ENCODE data around the gene ACSL1. TPM values are rescaled to one million over a fixed set of nuclear protein-coding genes. Genes with fewer than 3 reads are reported as not detected.

The ACSL1 gene
- total RNA-seq, 1 donor from 2014 or later = 60.3 TPM

DNA sequence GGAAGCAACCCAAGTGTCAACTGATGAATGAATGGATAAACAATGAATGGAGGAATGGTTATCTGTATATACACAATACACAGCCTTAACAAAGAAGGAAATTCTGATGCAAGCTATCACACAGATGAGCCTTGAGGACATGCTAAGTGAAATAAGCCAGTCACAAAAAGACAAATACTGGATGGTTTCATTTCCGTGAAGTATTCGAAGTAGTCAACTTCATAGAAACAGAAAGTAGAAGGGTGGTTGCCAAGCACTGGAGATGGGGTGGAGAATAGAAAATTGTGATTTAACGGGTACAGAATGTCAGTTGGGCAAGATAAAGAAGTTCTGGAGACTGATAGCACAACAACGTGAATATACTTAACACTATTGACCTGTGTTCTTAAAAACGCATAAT, 120.1 kb downstream of the ACSL1 start:
- FAIRE-seq = no peak
- H3K4me3 ChIP-seq (ENCODE audit: low read depth, low read length) = no peak overlapping the region
- H3K27me3 ChIP-seq (ENCODE audit: control insufficient read depth, insufficient read depth, low read length) = no peaks in the 10 kb centered on the region
- DNase-seq (ENCODE audit: low read depth) = no peak
- TF ChIP-seq, protein P1, sequence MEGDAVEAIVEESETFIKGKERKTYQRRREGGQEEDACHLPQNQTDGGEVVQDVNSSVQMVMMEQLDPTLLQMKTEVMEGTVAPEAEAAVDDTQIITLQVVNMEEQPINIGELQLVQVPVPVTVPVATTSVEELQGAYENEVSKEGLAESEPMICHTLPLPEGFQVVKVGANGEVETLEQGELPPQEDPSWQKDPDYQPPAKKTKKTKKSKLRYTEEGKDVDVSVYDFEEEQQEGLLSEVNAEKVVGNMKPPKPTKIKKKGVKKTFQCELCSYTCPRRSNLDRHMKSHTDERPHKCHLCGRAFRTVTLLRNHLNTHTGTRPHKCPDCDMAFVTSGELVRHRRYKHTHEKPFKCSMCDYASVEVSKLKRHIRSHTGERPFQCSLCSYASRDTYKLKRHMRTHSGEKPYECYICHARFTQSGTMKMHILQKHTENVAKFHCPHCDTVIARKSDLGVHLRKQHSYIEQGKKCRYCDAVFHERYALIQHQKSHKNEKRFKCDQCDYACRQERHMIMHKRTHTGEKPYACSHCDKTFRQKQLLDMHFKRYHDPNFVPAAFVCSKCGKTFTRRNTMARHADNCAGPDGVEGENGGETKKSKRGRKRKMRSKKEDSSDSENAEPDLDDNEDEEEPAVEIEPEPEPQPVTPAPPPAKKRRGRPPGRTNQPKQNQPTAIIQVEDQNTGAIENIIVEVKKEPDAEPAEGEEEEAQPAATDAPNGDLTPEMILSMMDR (IDR thresholded peaks at IDR 0.05; ENCODE audit: insufficient read depth, low read length, severe bottlenecking) = no peak
- peaks cover 2% of the 10 kb centered on the region for H3K36me3 ChIP-seq (ENCODE audit: control insufficient read depth, insufficient read depth, low read length)

Other genes starting within 250 kb of the ACSL1 start
- gene CASP3, start 176.5 kb downstream of the ACSL1 start, total RNA-seq = 23.7 and 37.0 TPM in 2 replicates
- gene PRIMPOL, start 176.2 kb downstream of the ACSL1 start, total RNA-seq = 6.3 and 8.8 TPM in 2 replicates
- gene CENPU, start 91.9 kb downstream of the ACSL1 start, total RNA-seq = 1.9 and 2.1 TPM in 2 replicates
- not detected in 2 replicates for gene HELT, start 192.5 kb upstream of the ACSL1 start, total RNA-seq